GM23338 (cell line): Measurements from ENCODE around the gene OPTN. TPM values are rescaled to one million over a fixed set of nuclear protein-coding genes. Genes with fewer than 3 reads are reported as not detected.

Experiments used
- ATAC-seq: fragments of 200-7000 bp; cut with Tn5 transposase; 3 replicates; pipeline ENCODE4 v1.9.1; 2020
- DNase-seq: peaks from one replicate; pipeline ENCODE4 v3.0.0-alpha.2; 2015; ENCODE audit warnings: low spot score
- H2AFZ ChIP-seq: fragments of 200-600 bp; sonication (generic); 2 replicates; pipeline ENCODE4 v1.8.0; 2016; ENCODE audit warnings: antibody characterized with exemption, mild to moderate bottlenecking, moderate library complexity
- H3F3A ChIP-seq: fragments of 200-600 bp; sonication (generic); replicated peaks from 2 replicates; pipeline ENCODE4 v1.8.0; 2017; ENCODE audit warnings: antibody characterized with exemption, mixed run types, low read depth
- H3K27ac ChIP-seq: fragments of 200-600 bp; sonication (generic); 2 replicates; pipeline ENCODE4 v1.6.1; 2016; ENCODE audit warnings: low read depth
- H3K27me3 ChIP-seq: fragments of 200-600 bp; sonication (generic); 2 replicates; pipeline ENCODE4 v1.8.0; 2016; ENCODE audit warnings: mild to moderate bottlenecking, mixed run types, moderate library complexity; ENCODE audit not compliant: insufficient read depth
- H3K36me3 ChIP-seq: fragments of 200-600 bp; sonication (generic); 2 replicates; pipeline ENCODE4 v1.8.0; 2016; ENCODE audit warnings: mild to moderate bottlenecking; ENCODE audit not compliant: insufficient read depth
- H3K4me1 ChIP-seq: fragments of 200-600 bp; sonication (generic); 2 replicates; pipeline ENCODE4 v1.8.0; 2016; ENCODE audit warnings: mild to moderate bottlenecking, moderate library complexity; ENCODE audit not compliant: insufficient read depth
- H3K4me2 ChIP-seq: fragments of 200-600 bp; sonication (generic); 2 replicates; pipeline ENCODE4 v1.7.1; 2017; ENCODE audit warnings: mixed run types
- H3K4me3 ChIP-seq: fragments of 200-600 bp; sonication (generic); 2 replicates; pipeline ENCODE4 v1.6.1; 2016; ENCODE audit warnings: mixed run types
- H3K79me2 ChIP-seq: fragments of 200-600 bp; sonication (generic); replicated peaks from 2 replicates; pipeline ENCODE4 v1.8.0; 2017; ENCODE audit warnings: mild to moderate bottlenecking; ENCODE audit not compliant: insufficient read depth
- H3K9me2 ChIP-seq: fragments of 200-600 bp; sonication (generic); 2 replicates; pipeline ENCODE4 v1.8.0; 2017; ENCODE audit not compliant: insufficient read depth
- H4K20me1 ChIP-seq: fragments of 200-600 bp; sonication (generic); replicated peaks from 2 replicates; pipeline ENCODE4 v1.8.0; 2017; ENCODE audit warnings: mild to moderate bottlenecking; ENCODE audit not compliant: insufficient read depth
- H3K27ac Mint-ChIP-seq: 2 replicates; pipeline ENCODE4 v1.8.0; 2020; ENCODE audit warnings: inconsistent platforms, mild to moderate bottlenecking, moderate library complexity, mixed read lengths
- H3K27me3 Mint-ChIP-seq: 3 replicates; pipeline ENCODE4 v1.8.0; 2022; ENCODE audit warnings: low read depth, mild to moderate bottlenecking, moderate library complexity, mixed read lengths, inconsistent platforms; ENCODE audit not compliant: insufficient read depth, poor library complexity
- H3K36me3 Mint-ChIP-seq: 3 replicates; pipeline ENCODE4 v1.8.0; 2021; ENCODE audit warnings: low read depth, mild to moderate bottlenecking, inconsistent platforms, moderate library complexity, mixed read lengths
- H3K4me1 Mint-ChIP-seq: 3 replicates; pipeline ENCODE4 v1.8.0; 2020; ENCODE audit warnings: mild to moderate bottlenecking, inconsistent platforms, mixed read lengths
- H3K4me3 Mint-ChIP-seq: 3 replicates; pipeline ENCODE4 v1.8.0; 2021; ENCODE audit warnings: moderate library complexity, mild to moderate bottlenecking, inconsistent platforms, mixed read lengths
- H3K9me3 Mint-ChIP-seq: 3 replicates; pipeline ENCODE4 v1.8.0; 2020; ENCODE audit warnings: moderate library complexity, mild to moderate bottlenecking, inconsistent platforms, mixed read lengths
- CREB1 ChIP-seq: fragments of 250-450 bp; sonication (Bioruptor Pico); IDR thresholded peaks from 2 replicates; pipeline ENCODE4 v1.5.0; 2020; ENCODE audit warnings: low read depth, mild to moderate bottlenecking, moderate library complexity
- ETS1 ChIP-seq: IDR thresholded peaks from 2 replicates; pipeline ENCODE4 v1.6.1; 2016; ENCODE audit warnings: antibody characterized with exemption
- JUNB ChIP-seq: IDR thresholded peaks from one replicate; pipeline ENCODE4 v1.6.1; 2016; ENCODE audit warnings: antibody characterized with exemption; ENCODE audit not compliant: unreplicated experiment
- NANOG ChIP-seq: IDR thresholded peaks from 2 replicates; pipeline ENCODE4 v1.6.1; 2016; ENCODE audit warnings: antibody characterized with exemption, borderline replicate concordance
- ZNF114 ChIP-seq: fragments of 250-450 bp; sonication (Bioruptor Pico); IDR thresholded peaks from 2 replicates; pipeline ENCODE4 v1.5.0; 2020; ENCODE audit warnings: mild to moderate bottlenecking, moderate library complexity
- ZNF331 ChIP-seq: fragments of 250-450 bp; sonication (Bioruptor Pico); IDR thresholded peaks from 2 replicates; pipeline ENCODE4 v1.5.0; 2020; ENCODE audit warnings: low read depth, mild to moderate bottlenecking, moderate library complexity
- ZNF462 ChIP-seq: fragments of 250-450 bp; sonication (Bioruptor Pico); IDR thresholded peaks from 2 replicates; pipeline ENCODE4 v1.5.0; 2020; ENCODE audit warnings: mild to moderate bottlenecking, moderate library complexity
- polyA plus RNA-seq: library from polyadenylated mRNA; unstranded; fragments of >200 nt; fragmentation: Nextera tagmentation; extraction: Ambion mirVana; gene quantifications from 2 replicates; pipeline ENCODE4 v1.2.1, GENCODE V29; 2016
- total RNA-seq: library from RNA; depleted of rRNA; stranded (reverse); fragments of >200 nt; shearing (Covaris generic); gene quantifications from 2 replicates; pipeline ENCODE4 v1.2.3, GENCODE V29; 2014

The OPTN gene
- total and polyA plus RNA-seq, 2 experiments from 2014 or later, result 6.0 to 13.0 TPM

- Histone ChIP-seq H3K4me3 (no peak overlapping the region), H4K20me1 (peaks cover 29% of the 10 kb centered on the region), H3F3A (no peaks in the 10 kb centered on the region), H3K4me2 (no peak overlapping the region), H2AFZ (no peak overlapping the region), H3K4me1 (0 out of 2 replicates have a peak, but pooled peaks cover 4% of the 10 kb centered on the region), H3K27ac (no peak overlapping the region), H3K27me3 (no peaks in the 10 kb centered on the region), H3K79me2 (peaks cover 69% of the 10 kb centered on the region), H3K9me2 (no peaks in the 10 kb centered on the region), H3K36me3 (peaks cover 9% of the 10 kb centered on the region; the same call in 1 of the 2 replicates)
- Mint-ChIP-seq H3K4me1 (peaks cover 11% of the 10 kb centered on the region), H3K27ac (no peak overlapping the region), H3K36me3 (peaks cover 47% of the 10 kb centered on the region), H3K9me3 (no peaks in the 10 kb centered on the region), H3K4me3 (0 out of 3 replicates have a peak overlapping the region, but pooled peaks have one; percentile 2), H3K27me3 (peaks cover 14% of the 10 kb centered on the region)
- no peak for TF ChIP-seq NANOG
- TF ChIP-seq CREB1 (CRISPR knock-in tag), result no peak
- TF ChIP-seq ETS1, result no peak
- TF ChIP-seq ZNF114 (CRISPR knock-in tag), result no peak
- no peak for TF ChIP-seq ZNF331 (CRISPR knock-in tag)
- TF ChIP-seq JUNB, result no peak
- no peak for TF ChIP-seq ZNF462
- DNase-seq, result no peak
- no peak for ATAC-seq
Observed at GRCh38 chr10:13163859-13164258, 63.9 kb downstream of the OPTN start.
